Spinal cord (tissue), 10 donors: Measurements from ENCODE around the gene APBA2. TPM values are rescaled to one million over a fixed set of nuclear protein-coding genes. Genes with fewer than 3 reads are reported as not detected.

ENCODE experiments used
- DNase-seq, 6 donors: peaks; one replicate each; pipeline versions ENCODE4 v3.0.0 to v3.0.0-alpha.2; 2013 to 2015; ENCODE audit warnings: low spot score in 6 of 6, low read depth in 4 of 6
- H3K27ac ChIP-seq: one replicate; pipeline ENCODE4 v1.5.1; 2013; ENCODE audit warnings: low read depth, low read length, control low read depth
- H3K27me3 ChIP-seq: one replicate; pipeline ENCODE4 v1.6.1; 2013; ENCODE audit warnings: low read length; ENCODE audit not compliant: control insufficient read depth, insufficient read depth
- H3K36me3 ChIP-seq: one replicate; pipeline ENCODE4 v1.6.1; 2013; ENCODE audit warnings: low read length; ENCODE audit not compliant: control insufficient read depth, insufficient read depth
- H3K4me1 ChIP-seq: one replicate; pipeline ENCODE4 v1.6.1; 2013; ENCODE audit warnings: low read length; ENCODE audit not compliant: control insufficient read depth, insufficient read depth
- H3K4me3 ChIP-seq: one replicate; pipeline ENCODE4 v1.5.1; 2013; ENCODE audit warnings: low read depth, low read length, control low read depth
- H3K9me3 ChIP-seq: one replicate; pipeline ENCODE4 v1.6.1; 2013; ENCODE audit warnings: low read length; ENCODE audit not compliant: control insufficient read depth, insufficient read depth
- WGBS: methylation state at CpG from one replicate; pipeline ENCODE4 v1.1.5; 2013; ENCODE audit warnings: missing lambda C conversion rate; ENCODE audit not compliant: insufficient coverage; 5-methylcytosine and 5-hydroxymethylcytosine counted together
- polyA plus RNA-seq, 2 donors: library from polyadenylated mRNA; unstranded; fragments of 120-200 nt; gene quantifications; one replicate each; pipeline ENCODE4 v1.2.1, GENCODE V29; 2013; ENCODE audit not compliant: insufficient read length in 2 of 2
- total RNA-seq, 2 donors: library from RNA; depleted of rRNA in 1 of 2; stranded (reverse); fragments of 120-200 nt in 1 of 2; fragments of >200 nt in 1 of 2; gene quantifications; one replicate each; pipeline versions ENCODE4 v1.2.3 to v1.2.4, GENCODE V29; 2013 to 2014
- donor health status: healthy.

APBA2 gene
- total and polyA plus RNA-seq, 4 donors, result 46.2 to 111 (median 89.9) TPM

DNA sequence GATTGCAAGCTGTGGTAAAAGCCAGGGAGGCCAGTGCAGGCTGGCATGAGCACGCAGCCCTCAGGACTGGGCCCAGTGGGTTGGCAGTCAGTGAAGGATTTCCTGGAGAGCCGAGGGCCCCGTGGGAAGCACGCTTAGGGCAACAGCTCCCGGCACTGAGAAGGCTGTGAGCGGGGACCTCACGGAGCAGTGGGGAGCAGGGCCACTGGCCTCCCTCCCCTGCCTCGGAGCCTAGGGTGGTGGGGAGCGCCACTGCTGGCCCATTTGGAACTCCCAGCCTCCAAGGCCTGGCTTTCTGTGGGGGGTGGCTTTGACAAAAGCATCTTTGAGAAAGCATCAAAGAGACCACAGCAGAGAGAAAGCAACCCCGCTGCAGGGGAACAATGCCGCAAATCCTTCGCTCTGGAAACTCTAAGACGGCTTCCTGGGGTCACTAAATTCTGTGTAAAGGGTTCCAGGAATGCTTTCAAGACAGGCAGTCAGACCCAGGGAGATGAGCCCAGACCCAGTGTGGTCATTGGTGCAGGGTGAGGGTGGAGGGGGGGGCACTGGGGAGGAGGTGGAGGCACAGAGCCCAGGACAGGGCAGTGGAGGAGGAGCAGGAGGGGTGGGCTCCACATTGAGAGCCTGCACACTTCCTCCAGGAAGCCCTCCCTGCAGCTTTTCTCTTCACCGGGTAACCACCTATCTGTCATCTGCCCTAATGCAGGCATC lies 9.5 kb upstream of the APBA2 start:
- Histone ChIP-seq H3K27me3 (no peaks in the 10 kb centered on the region), H3K4me3 (no peak overlapping the region), H3K9me3 (no peaks in the 10 kb centered on the region), H3K27ac (no peak overlapping the region), H3K4me1 (peaks cover 27% of the 10 kb centered on the region), H3K36me3 (no peaks in the 10 kb centered on the region)
- 31% methylated on average over 14 of the region's 14 CpGs for WGBS
- peak in 2 of 6 donors; percentile 50 to 64 for DNase-seq

DNA sequence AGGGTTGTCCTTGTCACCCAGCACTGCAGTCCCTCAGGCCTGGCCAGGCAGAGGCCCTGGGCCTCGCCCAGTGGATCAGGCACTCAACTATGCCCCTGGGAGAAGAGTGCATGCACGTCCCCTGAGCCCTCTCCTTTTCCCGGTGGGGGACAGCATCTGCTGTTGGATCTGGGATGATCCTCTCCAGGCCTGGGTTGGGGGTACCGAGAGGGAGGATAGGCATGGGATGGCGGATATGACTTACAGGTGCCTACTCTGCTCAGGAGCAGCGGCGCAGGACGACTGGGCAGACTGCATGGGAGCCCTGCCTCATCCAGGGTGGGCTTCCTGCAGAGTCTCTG lies 9.0 kb upstream of the APBA2 start:
- no peak overlapping the region for H3K4me3 ChIP-seq
- no peaks in the 10 kb centered on the region for H3K9me3 ChIP-seq
- H3K27me3 ChIP-seq, result no peaks in the 10 kb centered on the region
- no peak overlapping the region for H3K27ac ChIP-seq
- DNase-seq, result no peak
- peaks cover 27% of the 10 kb centered on the region for H3K4me1 ChIP-seq
- 84% methylated on average over 8 of the region's 8 CpGs for WGBS
- H3K36me3 ChIP-seq, result no peaks in the 10 kb centered on the region

DNA sequence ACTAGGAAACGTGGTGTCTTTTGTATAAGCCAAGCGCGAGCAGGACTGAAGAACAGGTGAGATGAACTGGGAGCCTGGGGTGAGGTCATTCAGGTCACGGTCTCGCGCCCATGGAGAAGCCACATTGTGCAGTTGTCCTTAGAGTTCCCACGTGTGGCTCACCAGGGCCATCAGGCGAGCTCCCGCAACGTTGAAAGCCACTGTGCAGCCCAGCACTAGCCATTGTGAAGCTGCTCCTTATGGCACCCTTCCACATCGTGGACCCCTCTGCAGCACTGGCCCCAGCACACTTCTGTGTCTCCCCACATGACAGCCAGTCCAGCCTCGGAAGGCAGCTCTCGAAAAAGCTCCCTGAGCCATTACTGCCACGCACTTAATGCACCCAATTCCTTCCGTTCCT lies 7.6 kb upstream of the APBA2 start:
- H3K9me3 ChIP-seq, result no peaks in the 10 kb centered on the region
- 86% methylated on average over 15 of the region's 15 CpGs for WGBS
- no peaks in the 10 kb centered on the region for H3K36me3 ChIP-seq

DNA sequence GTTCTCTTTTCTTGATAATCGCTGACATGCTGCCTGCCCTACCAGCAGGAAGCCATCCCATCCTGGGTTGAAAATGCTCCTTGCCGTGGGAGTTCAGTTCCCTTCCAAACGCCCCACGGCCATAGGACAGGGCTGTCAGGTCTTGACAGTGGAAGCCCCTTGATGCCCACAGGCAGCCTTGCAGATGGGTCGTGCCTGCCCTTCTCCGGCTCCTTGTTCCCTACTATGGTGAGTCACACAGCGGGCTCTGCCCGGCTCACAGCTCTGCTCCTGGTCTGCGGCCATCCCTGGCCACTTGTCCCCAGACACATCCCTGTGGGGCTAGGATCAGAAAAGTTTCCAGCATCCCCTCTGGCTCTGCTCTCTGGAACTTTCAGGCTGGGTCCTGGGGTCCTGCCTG lies 6.2 kb upstream of the APBA2 start:
- DNase-seq, result no peak
- peaks cover 20% of the 10 kb centered on the region for H3K4me1 ChIP-seq
- no peaks in the 10 kb centered on the region for H3K36me3 ChIP-seq
- H3K9me3 ChIP-seq, result no peaks in the 10 kb centered on the region
- H3K4me3 ChIP-seq, result no peak overlapping the region
- no peak overlapping the region for H3K27ac ChIP-seq
- no peaks in the 10 kb centered on the region for H3K27me3 ChIP-seq
- 91% methylated on average over 9 of the region's 9 CpGs for WGBS

More for the DNA sequence above, 7.6 kb upstream of the APBA2 start:
- H3K4me1 ChIP-seq, result peaks cover 27% of the 10 kb centered on the region
- no peaks in the 10 kb centered on the region for H3K27me3 ChIP-seq
- no peak for DNase-seq
- no peak overlapping the region for H3K4me3 ChIP-seq
- no peak overlapping the region for H3K27ac ChIP-seq

DNA sequence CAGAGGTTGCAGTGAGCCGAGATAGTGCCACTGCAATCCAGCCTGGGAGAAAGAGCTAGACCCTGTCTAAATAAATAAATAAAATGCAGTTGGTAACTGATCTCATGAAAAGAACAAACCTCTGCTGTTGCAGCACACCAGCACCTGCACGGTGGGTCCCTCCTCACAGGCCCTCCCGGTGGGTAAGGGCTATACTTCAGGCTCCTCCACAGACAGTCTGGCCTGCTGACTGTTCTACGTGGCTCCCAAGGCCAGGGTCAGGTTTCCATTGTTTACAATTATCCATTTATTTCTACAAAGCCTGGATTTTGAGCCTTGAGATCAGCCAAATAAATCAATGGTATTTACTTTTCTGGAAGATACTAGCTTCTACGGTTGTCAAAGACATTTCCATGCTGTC lies 5.1 kb upstream of the APBA2 start:
- H3K4me1 ChIP-seq, result peaks cover 27% of the 10 kb centered on the region
- no peak overlapping the region for H3K4me3 ChIP-seq
- 92% methylated on average over 2 of the region's 5 CpGs for WGBS
- no peak overlapping the region for H3K27ac ChIP-seq
- H3K9me3 ChIP-seq, result no peaks in the 10 kb centered on the region
- no peaks in the 10 kb centered on the region for H3K27me3 ChIP-seq
- no peak for DNase-seq
- no peaks in the 10 kb centered on the region for H3K36me3 ChIP-seq

DNA sequence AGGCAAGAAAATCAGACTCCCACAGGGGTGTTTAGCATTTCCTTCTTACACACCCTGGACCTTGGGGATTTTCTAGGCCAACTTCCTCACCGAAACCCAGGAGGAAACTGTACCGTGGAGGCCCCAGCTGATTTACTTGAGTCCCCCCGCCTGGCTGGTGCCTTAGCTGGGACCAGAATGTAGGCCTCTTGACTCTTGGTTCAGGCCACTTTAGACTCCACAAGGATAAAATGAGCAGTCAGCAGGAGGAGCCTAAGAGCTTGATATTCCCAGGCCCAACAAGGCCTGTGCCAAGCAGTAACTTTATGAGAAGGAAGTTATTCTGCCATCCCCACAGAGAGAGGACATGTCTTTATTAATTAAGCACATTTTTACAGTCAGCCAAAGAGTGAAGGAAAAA lies 4.6 kb upstream of the APBA2 start:
- H3K4me1 ChIP-seq, result peaks cover 22% of the 10 kb centered on the region
- 49% methylated on average over 3 of the region's 3 CpGs for WGBS
- no peak overlapping the region for H3K4me3 ChIP-seq
- no peaks in the 10 kb centered on the region for H3K9me3 ChIP-seq
- H3K36me3 ChIP-seq, result no peaks in the 10 kb centered on the region
- H3K27ac ChIP-seq, result no peak overlapping the region
- H3K27me3 ChIP-seq, result no peaks in the 10 kb centered on the region
- no peak for DNase-seq

GRCh38 chr15:28881600-28881999 lies 4.2 kb upstream of the APBA2 start:
- Histone ChIP-seq H3K27me3 (no peaks in the 10 kb centered on the region), H3K9me3 (no peaks in the 10 kb centered on the region), H3K36me3 (no peaks in the 10 kb centered on the region), H3K4me3 (no peak overlapping the region), H3K27ac (no peak overlapping the region), H3K4me1 (peaks cover 20% of the 10 kb centered on the region)
- WGBS, result no CpG with 5 or more reads among the region's 1 CpG
- DNase-seq, result no peak

DNA sequence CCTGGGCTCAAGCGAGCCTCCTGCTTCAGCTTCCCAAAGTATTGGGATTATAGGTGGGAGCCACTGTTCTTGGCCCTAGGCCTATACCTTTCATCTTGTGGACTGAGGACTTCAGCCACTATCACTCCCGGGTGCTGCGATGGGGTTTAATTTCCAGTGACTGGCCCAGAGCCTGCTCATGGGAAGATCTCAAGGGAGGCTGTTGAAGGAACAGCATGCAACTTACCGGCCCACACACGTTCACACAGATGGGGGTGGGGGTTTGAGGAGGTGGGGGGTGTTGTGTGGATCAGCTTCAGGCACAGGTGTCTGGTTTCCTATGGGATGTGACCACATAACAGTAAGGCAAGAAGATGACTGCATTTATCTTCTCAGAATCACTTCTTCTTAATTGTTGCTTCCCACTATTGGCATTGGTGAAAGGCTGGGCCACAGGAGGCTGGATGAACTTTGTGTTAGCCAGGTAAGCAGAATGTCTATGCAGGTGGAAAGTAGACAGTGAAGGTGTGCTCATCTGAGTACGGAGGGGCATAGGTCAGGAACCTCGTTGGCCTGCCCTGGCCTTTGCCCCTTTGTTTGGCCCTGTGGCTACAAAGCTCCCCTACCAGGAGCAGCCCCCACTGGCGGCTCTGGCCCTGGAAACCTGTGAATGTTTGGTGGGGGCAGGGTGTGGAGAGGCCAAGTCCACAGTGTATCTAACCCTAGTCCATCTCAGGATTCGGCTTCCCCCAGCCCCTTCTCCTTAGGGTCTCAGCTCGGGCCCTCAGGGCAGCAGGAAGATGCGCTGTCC lies 1.4 kb upstream of the APBA2 start:
- 83% methylated on average over 8 of the region's 11 CpGs for whole genome bisulfite sequencing
- H3K4me1 ChIP-seq, result peaks cover 41% of the 10 kb centered on the region
- no peak for DNase-seq
- no peaks in the 10 kb centered on the region for H3K9me3 ChIP-seq
- no peak overlapping the region for H3K27ac ChIP-seq
- H3K36me3 ChIP-seq, result peaks cover 8% of the 10 kb centered on the region
- no peak overlapping the region for H3K4me3 ChIP-seq
- no peaks in the 10 kb centered on the region for H3K27me3 ChIP-seq

GRCh38 chr15:28885128-28885629 lies 595 bp upstream of the APBA2 start:
- Histone ChIP-seq H3K4me1 (peaks cover 47% of the 10 kb centered on the region), H3K36me3 (peaks cover 8% of the 10 kb centered on the region), H3K4me3 (peak overlapping the region; percentile 48), H3K9me3 (no peaks in the 10 kb centered on the region), H3K27me3 (no peaks in the 10 kb centered on the region), H3K27ac (no peak overlapping the region)
- no peak for DNase-seq
- 20% methylated on average over 31 of the region's 31 CpGs for WGBS
